Neural cell (in vitro differentiated cells): Measurements from ENCODE around the gene MBNL2. TPM values are rescaled to one million over a fixed set of nuclear protein-coding genes. Genes with fewer than 3 reads are reported as not detected.

Experiments
- H2AFZ ChIP-seq: fragments of 200-600, 300-800 bp; sonication (generic), shearing (Covaris generic); 2 replicates; pipeline ENCODE4 v1.6.0; 2014; ENCODE audit warnings: low read depth, mild to moderate bottlenecking, antibody characterized with exemption, low read length, moderate library complexity
- H3F3A ChIP-seq: fragments of 200-600 bp; shearing (Covaris generic); 2 replicates; pipeline ENCODE4 v1.6.1; 2016; ENCODE audit warnings: mild to moderate bottlenecking, moderate library complexity, mixed read lengths, antibody characterized with exemption, low read length; ENCODE audit not compliant: insufficient read depth, poor library complexity, severe bottlenecking
- H3K27ac ChIP-seq: fragments of 200-600, 300-800 bp; sonication (generic), shearing (Covaris generic); 2 replicates; pipeline ENCODE4 v1.5.1; 2014; ENCODE audit warnings: mild to moderate bottlenecking, low read length, moderate library complexity
- H3K27me3 ChIP-seq: fragments of 300-800, 200-600 bp; sonication (generic), shearing (Covaris generic); 2 replicates; pipeline ENCODE4 v1.6.0; 2014; ENCODE audit warnings: mild to moderate bottlenecking, low read depth, low read length, moderate library complexity; ENCODE audit not compliant: insufficient read depth
- H3K36me3 ChIP-seq: fragments of 300-800, 200-600 bp; sonication (generic), shearing (Covaris generic); 2 replicates; pipeline ENCODE4 v1.5.1; 2014; ENCODE audit warnings: mild to moderate bottlenecking, antibody characterized with exemption, low read length, moderate library complexity; ENCODE audit not compliant: insufficient read depth
- H3K4me2 ChIP-seq: fragments of 300-800, 200-600 bp; sonication (generic), shearing (Covaris generic); 2 replicates; pipeline ENCODE4 v1.6.0; 2014; ENCODE audit warnings: mild to moderate bottlenecking, low read length
- H3K4me3 ChIP-seq: fragments of 300-800, 200-600 bp; sonication (generic), shearing (Covaris generic); 2 replicates; pipeline ENCODE4 v1.5.1; 2014; ENCODE audit warnings: mild to moderate bottlenecking, low read length, moderate library complexity
- H3K79me2 ChIP-seq: fragments of 200-600 bp; shearing (Covaris generic); replicated peaks from 2 replicates; pipeline ENCODE4 v1.6.0; 2014; ENCODE audit warnings: mild to moderate bottlenecking, low read length, moderate library complexity; ENCODE audit not compliant: insufficient read depth
- H3K9ac ChIP-seq: fragments of 300-800, 200-600 bp; sonication (generic), shearing (Covaris generic); 2 replicates; pipeline ENCODE4 v1.6.1; 2016; ENCODE audit warnings: mild to moderate bottlenecking, low read length, mixed read lengths
- H3K9me2 ChIP-seq: fragments of 200-600 bp; shearing (Covaris generic); 2 replicates; pipeline ENCODE4 v1.6.1; 2016; ENCODE audit warnings: mild to moderate bottlenecking, low read length, mixed read lengths; ENCODE audit not compliant: insufficient read depth
- H3K9me3 ChIP-seq: fragments of 200-600, 300-800 bp; sonication (generic), shearing (Covaris generic); 2 replicates; pipeline ENCODE4 v1.6.1; 2016; ENCODE audit warnings: mild to moderate bottlenecking, mixed run types, low read length, moderate library complexity, mixed read lengths
- H4K20me1 ChIP-seq: fragments of 200-600 bp; shearing (Covaris generic); 2 replicates; pipeline ENCODE4 v1.6.1; 2016; ENCODE audit warnings: mild to moderate bottlenecking, mixed run types; ENCODE audit not compliant: insufficient read depth
- EP300 ChIP-seq: fragments of 450-650 bp; conservative IDR thresholded peaks from 2 replicates; pipeline ENCODE4 v1.6.1; 2014; ENCODE audit warnings: antibody characterized with exemption, mild to moderate bottlenecking, moderate library complexity; ENCODE audit not compliant: poor library complexity, severe bottlenecking
- EZH2 ChIP-seq: fragments of 200-600, 300-800 bp; shearing (Covaris generic), sonication (generic); IDR thresholded peaks from 2 replicates; pipeline ENCODE4 v1.6.1; 2014; ENCODE audit warnings: antibody characterized with exemption, low read length, borderline replicate concordance, mild to moderate bottlenecking; ENCODE audit not compliant: insufficient read depth, poor library complexity, severe bottlenecking
- MXI1 ChIP-seq: fragments of 450-650 bp; conservative IDR thresholded peaks from 2 replicates; pipeline ENCODE4 v1.6.1; 2014; ENCODE audit warnings: antibody characterized with exemption, mild to moderate bottlenecking; ENCODE audit not compliant: poor library complexity, severe bottlenecking
- POLR2AphosphoS5 ChIP-seq: IDR thresholded peaks from 2 replicates; pipeline ENCODE4 v1.6.1; 2012
- RAD21 ChIP-seq: fragments of 450-650 bp; conservative IDR thresholded peaks from 2 replicates; pipeline ENCODE4 v1.6.1; 2014; ENCODE audit warnings: antibody characterized with exemption, mild to moderate bottlenecking, moderate library complexity
- SMC3 ChIP-seq: fragments of 450-650 bp; conservative IDR thresholded peaks from 2 replicates; pipeline ENCODE4 v1.6.1; 2014; ENCODE audit warnings: antibody characterized with exemption, mild to moderate bottlenecking, moderate library complexity; ENCODE audit not compliant: poor library complexity
- TAF1 ChIP-seq: IDR thresholded peaks from 2 replicates; pipeline ENCODE4 v1.6.1; 2012; ENCODE audit warnings: low read depth
- polyA plus RNA-seq: library from polyadenylated mRNA; depleted of rRNA; stranded (reverse); fragments of >200 nt; gene quantifications from 2 replicates; pipeline ENCODE4 v1.2.3, GENCODE V29; 2014
- TF ChIP-seq, protein P1 (sequence below): fragments of 450-650 bp; IDR thresholded peaks from 2 replicates; pipeline ENCODE4 v1.5.1; 2014; ENCODE audit warnings: antibody characterized with exemption, mild to moderate bottlenecking, moderate library complexity; ENCODE audit not compliant: poor library complexity, severe bottlenecking
- TF ChIP-seq, protein P2 (sequence below): IDR thresholded peaks from 2 replicates; pipeline ENCODE4 v1.6.1; 2012; ENCODE audit warnings: borderline replicate concordance

Gene MBNL2
- polyA plus RNA-seq, 1 donor from 2014 or later: 4.3 TPM

- Histone ChIP-seq H3K27ac (no peak overlapping the region), H3K9ac (no peak overlapping the region), H3K36me3 (no peaks in the 10 kb centered on the region), H3K4me2 (no peak overlapping the region), H3K9me3 (no peaks in the 10 kb centered on the region), H3K4me3 (no peak overlapping the region), H3K9me2 (no peaks in the 10 kb centered on the region), H2AFZ (no peak overlapping the region), H4K20me1 (no peaks in the 10 kb centered on the region), H3K79me2 (peaks cover 13% of the 10 kb centered on the region), H3K27me3 (no peaks in the 10 kb centered on the region), H3F3A (no peaks in the 10 kb centered on the region)
- TF ChIP-seq EP300 (no peak), EZH2 (no peak), TAF1 (no peak), RAD21 (no peak), MXI1 (no peak), SMC3 (no peak), POLR2AphosphoS5 (no peak)
- TF ChIP-seq, protein P1, sequence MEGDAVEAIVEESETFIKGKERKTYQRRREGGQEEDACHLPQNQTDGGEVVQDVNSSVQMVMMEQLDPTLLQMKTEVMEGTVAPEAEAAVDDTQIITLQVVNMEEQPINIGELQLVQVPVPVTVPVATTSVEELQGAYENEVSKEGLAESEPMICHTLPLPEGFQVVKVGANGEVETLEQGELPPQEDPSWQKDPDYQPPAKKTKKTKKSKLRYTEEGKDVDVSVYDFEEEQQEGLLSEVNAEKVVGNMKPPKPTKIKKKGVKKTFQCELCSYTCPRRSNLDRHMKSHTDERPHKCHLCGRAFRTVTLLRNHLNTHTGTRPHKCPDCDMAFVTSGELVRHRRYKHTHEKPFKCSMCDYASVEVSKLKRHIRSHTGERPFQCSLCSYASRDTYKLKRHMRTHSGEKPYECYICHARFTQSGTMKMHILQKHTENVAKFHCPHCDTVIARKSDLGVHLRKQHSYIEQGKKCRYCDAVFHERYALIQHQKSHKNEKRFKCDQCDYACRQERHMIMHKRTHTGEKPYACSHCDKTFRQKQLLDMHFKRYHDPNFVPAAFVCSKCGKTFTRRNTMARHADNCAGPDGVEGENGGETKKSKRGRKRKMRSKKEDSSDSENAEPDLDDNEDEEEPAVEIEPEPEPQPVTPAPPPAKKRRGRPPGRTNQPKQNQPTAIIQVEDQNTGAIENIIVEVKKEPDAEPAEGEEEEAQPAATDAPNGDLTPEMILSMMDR: no peak
- TF ChIP-seq, protein P2, sequence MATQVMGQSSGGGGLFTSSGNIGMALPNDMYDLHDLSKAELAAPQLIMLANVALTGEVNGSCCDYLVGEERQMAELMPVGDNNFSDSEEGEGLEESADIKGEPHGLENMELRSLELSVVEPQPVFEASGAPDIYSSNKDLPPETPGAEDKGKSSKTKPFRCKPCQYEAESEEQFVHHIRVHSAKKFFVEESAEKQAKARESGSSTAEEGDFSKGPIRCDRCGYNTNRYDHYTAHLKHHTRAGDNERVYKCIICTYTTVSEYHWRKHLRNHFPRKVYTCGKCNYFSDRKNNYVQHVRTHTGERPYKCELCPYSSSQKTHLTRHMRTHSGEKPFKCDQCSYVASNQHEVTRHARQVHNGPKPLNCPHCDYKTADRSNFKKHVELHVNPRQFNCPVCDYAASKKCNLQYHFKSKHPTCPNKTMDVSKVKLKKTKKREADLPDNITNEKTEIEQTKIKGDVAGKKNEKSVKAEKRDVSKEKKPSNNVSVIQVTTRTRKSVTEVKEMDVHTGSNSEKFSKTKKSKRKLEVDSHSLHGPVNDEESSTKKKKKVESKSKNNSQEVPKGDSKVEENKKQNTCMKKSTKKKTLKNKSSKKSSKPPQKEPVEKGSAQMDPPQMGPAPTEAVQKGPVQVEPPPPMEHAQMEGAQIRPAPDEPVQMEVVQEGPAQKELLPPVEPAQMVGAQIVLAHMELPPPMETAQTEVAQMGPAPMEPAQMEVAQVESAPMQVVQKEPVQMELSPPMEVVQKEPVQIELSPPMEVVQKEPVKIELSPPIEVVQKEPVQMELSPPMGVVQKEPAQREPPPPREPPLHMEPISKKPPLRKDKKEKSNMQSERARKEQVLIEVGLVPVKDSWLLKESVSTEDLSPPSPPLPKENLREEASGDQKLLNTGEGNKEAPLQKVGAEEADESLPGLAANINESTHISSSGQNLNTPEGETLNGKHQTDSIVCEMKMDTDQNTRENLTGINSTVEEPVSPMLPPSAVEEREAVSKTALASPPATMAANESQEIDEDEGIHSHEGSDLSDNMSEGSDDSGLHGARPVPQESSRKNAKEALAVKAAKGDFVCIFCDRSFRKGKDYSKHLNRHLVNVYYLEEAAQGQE: no peak
Measured at GRCh38 chr13:97426695-97427094, 204.6 kb downstream of the MBNL2 start.

DNA sequence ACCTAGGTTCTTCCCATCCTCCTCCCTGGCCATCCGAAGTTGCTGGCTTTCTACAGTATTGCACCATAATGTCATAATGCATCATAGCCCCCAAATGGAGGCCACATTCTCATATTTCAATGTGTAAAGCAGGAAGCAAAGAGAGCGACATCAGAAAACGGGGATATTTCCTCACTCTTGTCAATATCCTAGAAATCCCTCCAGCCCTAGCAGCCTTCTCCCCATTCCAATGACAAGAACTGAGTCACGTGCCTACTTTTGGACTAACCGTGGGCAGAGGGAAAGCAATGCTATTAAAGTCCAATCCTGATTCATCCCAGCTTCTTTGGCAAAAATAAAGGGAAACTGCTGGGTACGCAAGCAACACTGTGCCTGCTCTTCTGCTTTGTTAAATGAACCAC is 207.5 kb downstream of the MBNL2 start:
- H3K79me2 ChIP-seq: peaks cover 17% of the 10 kb centered on the region
- no peak for TF ChIP-seq TAF1
- TF ChIP-seq, protein P2: no peak
- no peak for TF ChIP-seq RAD21
- TF ChIP-seq, protein P1: no peak
- TF ChIP-seq SMC3: no peak
- TF ChIP-seq POLR2AphosphoS5: no peak
- no peak for TF ChIP-seq EZH2
- TF ChIP-seq MXI1: no peak
- no peak for TF ChIP-seq EP300
- no peaks in the 10 kb centered on the region for H3F3A ChIP-seq
- no peaks in the 10 kb centered on the region for H3K36me3 ChIP-seq
- peak overlapping the region; percentile 78 for H3K4me3 ChIP-seq
- H4K20me1 ChIP-seq: no peaks in the 10 kb centered on the region
- H3K9me2 ChIP-seq: no peaks in the 10 kb centered on the region
- no peak overlapping the region for H2AFZ ChIP-seq
- no peaks in the 10 kb centered on the region for H3K27me3 ChIP-seq
- H3K4me2 ChIP-seq: peak overlapping the region; percentile 82
- peak overlapping the region; percentile 89 for H3K27ac ChIP-seq
- H3K9me3 ChIP-seq: no peaks in the 10 kb centered on the region
- H3K9ac ChIP-seq: peak overlapping the region; percentile 34
